Nephron progenitor cell (in vitro differentiated cells): ENCODE results near the gene SYNE3.

ENCODE experiments used
- DNase-seq: peaks from one replicate; pipeline ENCODE4 v3.0.0; 2021
- H3K27ac Mint-ChIP-seq: 2 replicates; pipeline ENCODE4 v1.8.0; 2021; ENCODE audit warnings: mild to moderate bottlenecking, moderate library complexity, mixed read lengths
- H3K27me3 Mint-ChIP-seq: 2 replicates; pipeline ENCODE4 v1.8.0; 2021; ENCODE audit warnings: mild to moderate bottlenecking, low read depth, mixed read lengths; ENCODE audit not compliant: poor library complexity
- H3K36me3 Mint-ChIP-seq: 2 replicates; pipeline ENCODE4 v1.8.0; 2021; ENCODE audit warnings: low read depth, mixed read lengths
- H3K4me1 Mint-ChIP-seq: 2 replicates; pipeline ENCODE4 v1.8.0; 2021; ENCODE audit warnings: mixed read lengths
- H3K4me3 Mint-ChIP-seq: 2 replicates; pipeline ENCODE4 v1.8.0; 2021; ENCODE audit warnings: mild to moderate bottlenecking, moderate library complexity, mixed read lengths
- H3K9me3 Mint-ChIP-seq: 2 replicates; pipeline ENCODE4 v1.8.0; 2021; ENCODE audit warnings: mild to moderate bottlenecking, moderate library complexity, mixed read lengths
- CTCF ChIP-seq: fragments of 200-600 bp; sonication (generic); IDR thresholded peaks from 2 replicates; pipeline ENCODE4 v1.5.0; 2021; ENCODE audit warnings: antibody characterized with exemption

Gene SYNE3

GRCh38 chr14:95500201-95500681 is 16.2 kb downstream of the SYNE3 start:
- DNase-seq: no peak
- H3K27me3 Mint-ChIP-seq: peaks cover 3% of the 10 kb centered on the region
- peaks cover 26% of the 10 kb centered on the region for H3K4me1 Mint-ChIP-seq
- H3K27ac Mint-ChIP-seq: no peak overlapping the region
- no peak overlapping the region for H3K4me3 Mint-ChIP-seq
- no peak for TF ChIP-seq CTCF
- no peaks in the 10 kb centered on the region for H3K36me3 Mint-ChIP-seq
- H3K9me3 Mint-ChIP-seq: no peaks in the 10 kb centered on the region

- no peak for TF ChIP-seq CTCF
- no peak overlapping the region for H3K27ac Mint-ChIP-seq
- H3K27me3 Mint-ChIP-seq: peaks cover 4% of the 10 kb centered on the region
- no peaks in the 10 kb centered on the region for H3K9me3 Mint-ChIP-seq
- H3K4me3 Mint-ChIP-seq: no peak overlapping the region
- peaks cover 26% of the 10 kb centered on the region for H3K4me1 Mint-ChIP-seq
- DNase-seq: no peak
- H3K36me3 Mint-ChIP-seq: no peaks in the 10 kb centered on the region
Measured at GRCh38 chr14:95499354-95499750, 17.1 kb downstream of the SYNE3 start.

- Mint-ChIP-seq H3K27me3 (peaks cover 8% of the 10 kb centered on the region), H3K36me3 (no peaks in the 10 kb centered on the region), H3K9me3 (no peaks in the 10 kb centered on the region), H3K4me3 (no peak overlapping the region), H3K4me1 (peaks cover 26% of the 10 kb centered on the region), H3K27ac (no peak overlapping the region)
- TF ChIP-seq CTCF: no peak
- DNase-seq: no peak
Measured at GRCh38 chr14:95498622-95499353, 17.7 kb downstream of the SYNE3 start.

GRCh38 chr14:95497561-95498011 is 18.9 kb downstream of the SYNE3 start:
- Mint-ChIP-seq H3K27me3 (peaks cover 8% of the 10 kb centered on the region), H3K9me3 (no peaks in the 10 kb centered on the region), H3K4me1 (peaks cover 26% of the 10 kb centered on the region), H3K27ac (no peak overlapping the region), H3K4me3 (no peak overlapping the region), H3K36me3 (no peaks in the 10 kb centered on the region)
- no peak for TF ChIP-seq CTCF
- no peak for DNase-seq

- Mint-ChIP-seq H3K9me3 (peaks cover 1% of the 10 kb centered on the region), H3K27me3 (peaks cover 8% of the 10 kb centered on the region), H3K36me3 (no peaks in the 10 kb centered on the region), H3K4me3 (no peak overlapping the region), H3K4me1 (peaks cover 26% of the 10 kb centered on the region), H3K27ac (no peak overlapping the region)
- no peak for TF ChIP-seq CTCF
- no peak for DNase-seq
Measured at GRCh38 chr14:95496690-95497259, 19.7 kb downstream of the SYNE3 start.
